Neuronal stem cell (in vitro differentiated cells): ENCODE measurements around the gene CDKN2A.
A peak's percentile ranks its signal among the peaks of the same experiment; 100 is the strongest.

Experiments
- DNase-seq: peaks from one replicate; pipeline ENCODE4 v3.0.0-alpha.2; 2013; ENCODE audit warnings: low spot score
- H2AFZ ChIP-seq: one replicate; pipeline ENCODE4 v1.6.1; 2013; ENCODE audit warnings: mild to moderate bottlenecking, low read length, inconsistent platforms
- H2AK5ac ChIP-seq: 2 replicates; pipeline ENCODE4 v1.6.1; 2013; ENCODE audit warnings: low read depth, mild to moderate bottlenecking, inconsistent platforms, low read length, moderate library complexity, mixed read lengths
- H2BK120ac ChIP-seq: 2 replicates; pipeline ENCODE4 v1.6.1; 2013; ENCODE audit warnings: low read depth, mild to moderate bottlenecking, inconsistent platforms, low read length, moderate library complexity, mixed read lengths
- H2BK12ac ChIP-seq: one replicate; pipeline ENCODE4 v1.6.1; 2013; ENCODE audit warnings: low read length, inconsistent platforms
- H2BK15ac ChIP-seq: 2 replicates; pipeline ENCODE4 v1.6.1; 2013; ENCODE audit warnings: mild to moderate bottlenecking, low read length, inconsistent platforms, mixed read lengths
- H2BK5ac ChIP-seq: one replicate; pipeline ENCODE4 v1.6.1; 2013; ENCODE audit warnings: inconsistent platforms, mild to moderate bottlenecking, low read length, moderate library complexity
- H3K14ac ChIP-seq: one replicate; pipeline ENCODE4 v1.6.1; 2013; ENCODE audit warnings: low read length, inconsistent platforms
- H3K18ac ChIP-seq: 2 replicates; pipeline ENCODE4 v1.6.1; 2013; ENCODE audit warnings: low read length, inconsistent platforms
- H3K23ac ChIP-seq: 2 replicates; pipeline ENCODE4 v1.6.1; 2013; ENCODE audit warnings: low read depth, mild to moderate bottlenecking, mixed read lengths, low read length, inconsistent platforms; ENCODE audit not compliant: poor library complexity
- H3K27ac ChIP-seq: replicated peaks from 3 replicates; pipeline ENCODE4 v1.5.1; 2013; ENCODE audit warnings: low read length, inconsistent platforms
- H3K27me3 ChIP-seq, 3 experiments: 2 replicates each; pipeline ENCODE4 v1.6.1; 2013; ENCODE audit warnings: low read length in 3 of 3, mild to moderate bottlenecking in 2 of 3, inconsistent platforms in 1 of 3, low read depth in 1 of 3, mixed read lengths in 1 of 3, moderate library complexity in 1 of 3; ENCODE audit not compliant: control insufficient read depth in 3 of 3, insufficient read depth in 3 of 3
- H3K36me3 ChIP-seq, 2 donors: replicated peaks in 1 of 2; 2 replicates each; pipeline ENCODE4 v1.6.1; 2013; ENCODE audit warnings: low read length in 2 of 2; ENCODE audit not compliant: control insufficient read depth in 2 of 2, insufficient read depth in 2 of 2
- H3K4ac ChIP-seq: 2 replicates; pipeline ENCODE4 v1.6.1; 2013; ENCODE audit warnings: inconsistent platforms, mild to moderate bottlenecking, low read length, moderate library complexity
- H3K4me1 ChIP-seq, 2 donors: 1 replicate in 1 of 2; 2 replicates in 1 of 2; pipeline ENCODE4 v1.6.1; 2013; ENCODE audit warnings: low read length in 2 of 2, low read depth in 1 of 2; ENCODE audit not compliant: control insufficient read depth in 2 of 2, insufficient read depth in 1 of 2
- H3K4me2 ChIP-seq: one replicate; pipeline ENCODE4 v1.6.1; 2013; ENCODE audit warnings: mild to moderate bottlenecking, low read length, inconsistent platforms; ENCODE audit not compliant: insufficient read depth, poor library complexity, severe bottlenecking
- H3K4me3 ChIP-seq, 2 donors: 2 replicates each; pipeline ENCODE4 v1.5.1; 2013; ENCODE audit warnings: low read length in 2 of 2, mild to moderate bottlenecking in 2 of 2, inconsistent platforms in 1 of 2, moderate library complexity in 1 of 2
- H3K79me1 ChIP-seq: one replicate; pipeline ENCODE4 v1.6.1; 2013; ENCODE audit warnings: low read depth, mild to moderate bottlenecking, inconsistent platforms, low read length, moderate library complexity
- H3K9ac ChIP-seq: one replicate; pipeline ENCODE4 v1.6.1; 2013; ENCODE audit warnings: mild to moderate bottlenecking, low read depth, low read length, inconsistent platforms; ENCODE audit not compliant: poor library complexity
- H3K9me3 ChIP-seq, 2 donors: replicated peaks in 1 of 2; 2 replicates each; pipeline versions ENCODE3 to v1.6.1; 2013; ENCODE audit warnings: low read length in 2 of 2, mild to moderate bottlenecking in 2 of 2, inconsistent platforms in 1 of 2, low read depth in 1 of 2, mixed read lengths in 1 of 2, moderate library complexity in 1 of 2; ENCODE audit not compliant: control insufficient read depth in 2 of 2, insufficient read depth in 1 of 2
- H4K8ac ChIP-seq: one replicate; pipeline ENCODE4 v1.6.1; 2013; ENCODE audit warnings: low read depth, mild to moderate bottlenecking, inconsistent platforms, low read length, moderate library complexity
- H4K91ac ChIP-seq: one replicate; pipeline ENCODE4 v1.6.1; 2013; ENCODE audit warnings: low read length, low read depth, mild to moderate bottlenecking, inconsistent platforms; ENCODE audit not compliant: poor library complexity
- WGBS, 2 donors: extraction: QIAGEN DNeasy Blood & Tissue Kit; methylation state at CpG; one replicate each; pipeline ENCODE4 v1.1.7; 2013; ENCODE audit warnings: missing lambda C conversion rate in 2 of 2, mixed read lengths in 1 of 2; ENCODE audit not compliant: insufficient read length in 2 of 2, insufficient replicate concordance in 1 of 2; ENCODE audit errors: extremely low coverage in 2 of 2; 5-methylcytosine and 5-hydroxymethylcytosine counted together

CDKN2A gene

GRCh38 chr9:21945606-21946005 lies 48.6 kb downstream of the CDKN2A start:
- Histone ChIP-seq H2BK120ac (no peak overlapping the region), H3K14ac (no peak overlapping the region), H3K27me3 (no peaks in the 10 kb centered on the region), H2BK12ac (no peak overlapping the region), H3K79me1 (no peaks in the 10 kb centered on the region), H2AFZ (no peak overlapping the region), H3K18ac (peak overlapping the region; percentile 32), H3K23ac (no peak overlapping the region), H2AK5ac (no peak overlapping the region), H2BK5ac (peak overlapping the region; percentile 11), H3K4me3 (no peak overlapping the region), H3K4me2 (no peak overlapping the region), H4K91ac (no peak overlapping the region), H3K4ac (no peak overlapping the region), H3K27ac (no peak overlapping the region), H3K9ac (no peak overlapping the region), H3K4me1 (no peaks in the 10 kb centered on the region), H3K9me3 (peaks cover 0 to 3% of the 10 kb centered on the region in 2 donors), H2BK15ac (no peak overlapping the region), H4K8ac (no peak overlapping the region), H3K36me3 (no peaks in the 10 kb centered on the region)
- DNase-seq = no peak
- no CpG with 5 or more reads among the region's 2 CpGs for WGBS, 2 donors

- Histone ChIP-seq H4K91ac (no peak overlapping the region), H2BK120ac (no peak overlapping the region), H2BK5ac (no peak overlapping the region), H3K14ac (no peak overlapping the region), H3K9ac (no peak overlapping the region), H3K9me3 (peaks cover 0 to 3% of the 10 kb centered on the region in 2 donors), H2AK5ac (no peak overlapping the region), H3K23ac (no peak overlapping the region), H3K4me2 (no peak overlapping the region), H3K4ac (no peak overlapping the region), H2BK15ac (no peak overlapping the region), H2AFZ (no peak overlapping the region), H3K79me1 (no peaks in the 10 kb centered on the region), H2BK12ac (no peak overlapping the region), H3K4me1 (no peaks in the 10 kb centered on the region), H3K36me3 (no peaks in the 10 kb centered on the region), H3K18ac (no peak overlapping the region), H3K27ac (no peak overlapping the region), H4K8ac (no peak overlapping the region), H3K4me3 (no peak overlapping the region), H3K27me3 (no peaks in the 10 kb centered on the region)
- WGBS, 2 donors = no CpG with 5 or more reads among the region's 4 CpGs
- no peak for DNase-seq
These were observed 50.7 kb downstream of the CDKN2A start for GRCh38 chr9:21943464-21943863.

GRCh38 chr9:21941337-21941995 lies 52.7 kb downstream of the CDKN2A start:
- no peak overlapping the region for H3K18ac ChIP-seq
- no peaks in the 10 kb centered on the region for H3K4me1 ChIP-seq
- no peak overlapping the region for H2BK120ac ChIP-seq
- no peak overlapping the region for H3K27ac ChIP-seq
- no peak overlapping the region for H2AFZ ChIP-seq
- H2BK12ac ChIP-seq = no peak overlapping the region
- H3K9me3 ChIP-seq = peaks cover 0 to 3% of the 10 kb centered on the region in 2 donors
- H3K4ac ChIP-seq = no peak overlapping the region
- no peak overlapping the region for H3K4me3 ChIP-seq
- H4K8ac ChIP-seq = no peak overlapping the region
- no CpG with 5 or more reads among the region's 4 CpGs for WGBS, 2 donors
- H4K91ac ChIP-seq = no peak overlapping the region
- no peak overlapping the region for H3K4me2 ChIP-seq
- no peak overlapping the region for H3K9ac ChIP-seq
- no peaks in the 10 kb centered on the region for H3K36me3 ChIP-seq
- H3K23ac ChIP-seq = no peak overlapping the region
- H3K27me3 ChIP-seq = no peaks in the 10 kb centered on the region
- H2BK15ac ChIP-seq = no peak overlapping the region
- H2BK5ac ChIP-seq = no peak overlapping the region
- no peak overlapping the region for H2AK5ac ChIP-seq
- H3K79me1 ChIP-seq = no peaks in the 10 kb centered on the region
- H3K14ac ChIP-seq = no peak overlapping the region
- no peak for DNase-seq

DNA sequence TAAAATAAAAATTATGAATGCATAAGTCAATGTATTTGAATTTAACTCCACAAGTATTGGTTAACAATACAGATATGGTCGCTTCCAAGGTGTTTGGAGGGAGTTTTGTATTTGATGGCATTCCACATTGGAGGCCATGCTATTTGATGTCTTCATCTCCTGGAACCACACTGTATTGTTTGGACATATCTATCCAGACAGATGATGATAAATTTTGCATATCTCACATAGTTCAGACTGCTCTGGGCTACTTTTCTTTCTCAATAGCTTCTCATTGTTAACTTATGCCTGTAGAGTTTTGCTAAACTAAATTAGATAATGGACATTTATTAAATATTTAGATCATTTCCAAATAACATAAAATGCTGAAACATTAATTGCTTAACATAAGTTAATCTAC lies 58.0 kb downstream of the CDKN2A start:
- Histone ChIP-seq H2BK120ac (no peak overlapping the region), H3K4ac (no peak overlapping the region), H2BK15ac (no peak overlapping the region), H3K18ac (no peak overlapping the region), H3K4me1 (no peaks in the 10 kb centered on the region), H3K23ac (no peak overlapping the region), H4K8ac (no peak overlapping the region), H3K4me2 (no peak overlapping the region), H2BK12ac (no peak overlapping the region), H3K36me3 (peaks cover 2 to 12% of the 10 kb centered on the region in 2 donors), H2AK5ac (no peak overlapping the region), H3K79me1 (no peaks in the 10 kb centered on the region), H3K9ac (no peak overlapping the region), H2AFZ (no peak overlapping the region), H3K27me3 (no peaks in the 10 kb centered on the region), H3K9me3 (no peaks in the 10 kb centered on the region), H3K4me3 (no peak overlapping the region), H4K91ac (no peak overlapping the region), H3K27ac (no peak overlapping the region), H3K14ac (no peak overlapping the region), H2BK5ac (no peak overlapping the region)
- DNase-seq = no peak
- WGBS, 2 donors = no CpG with 5 or more reads among the region's 1 CpG
